GM18868 (cell line): ENCODE results near the gene DYNLT4.
A peak's percentile ranks its signal among the peaks of the same experiment; 100 is the strongest.

Source experiments
- ATAC-seq: cut with Tn5 transposase; IDR thresholded peaks from one replicate; pipeline ENCODE4 v1.9.1; 2021; ENCODE audit warnings: mild to moderate bottlenecking, moderate library complexity; ENCODE audit not compliant: unreplicated experiment

The DYNLT4 gene

GRCh38 chr1:44792736-44793502, 14.2 kb downstream of the DYNLT4 start:
- no peak for ATAC-seq

- ATAC-seq, result no peak
Measured at GRCh38 chr1:44790968-44791801, 16.0 kb downstream of the DYNLT4 start.

- ATAC-seq, result no peak
Measured at GRCh38 chr1:44788120-44788860, 18.9 kb downstream of the DYNLT4 start, which contains the start of gene BEST4. TSS of gene BEST4 (minus strand) at chr1:44788170. CDS start at chr1:44787705, 465 bp downstream.

- ATAC-seq, result no peak
Measured at GRCh38 chr1:44787506-44787905, 19.6 kb downstream of the DYNLT4 start.

GRCh38 chr1:44786841-44787426, 20.2 kb downstream of the DYNLT4 start:
- ATAC-seq, result no peak

- ATAC-seq, result no peak
Measured at GRCh38 chr1:44786138-44786840, 20.9 kb downstream of the DYNLT4 start.

DNA sequence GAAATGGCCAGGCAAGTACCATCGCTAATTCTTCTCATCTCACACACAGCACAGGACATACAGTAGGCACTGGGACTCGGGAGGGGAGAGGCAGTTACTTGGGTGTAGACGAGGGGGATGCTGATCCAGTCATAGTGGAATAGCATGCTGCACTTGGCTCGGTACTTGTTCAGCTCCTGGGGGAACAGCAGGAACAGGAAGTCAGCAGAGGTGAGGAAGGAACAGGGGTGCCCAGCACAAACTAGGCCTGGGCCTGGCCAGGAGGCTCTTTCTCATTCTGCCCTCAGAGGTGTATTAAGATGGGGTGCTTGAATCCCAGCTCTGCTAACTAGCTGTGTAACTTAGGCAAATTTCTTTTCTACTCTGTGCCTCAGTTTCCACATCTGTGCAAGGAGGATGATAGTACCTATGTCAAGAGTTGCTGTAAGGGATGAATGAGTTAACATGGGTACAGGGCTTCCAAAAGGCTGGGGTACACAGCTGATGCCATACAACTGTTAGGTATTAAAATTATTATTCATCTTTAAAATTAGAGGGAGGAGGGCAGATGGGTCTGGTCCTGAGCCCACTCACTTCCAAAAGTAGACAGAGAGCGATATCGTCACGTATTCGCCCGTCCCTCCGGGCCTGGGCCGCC, 21.5 kb downstream of the DYNLT4 start:
- no peak for ATAC-seq

- ATAC-seq, result no peak
Measured at GRCh38 chr1:44785029-44785380, 22.1 kb downstream of the DYNLT4 start.

DNA sequence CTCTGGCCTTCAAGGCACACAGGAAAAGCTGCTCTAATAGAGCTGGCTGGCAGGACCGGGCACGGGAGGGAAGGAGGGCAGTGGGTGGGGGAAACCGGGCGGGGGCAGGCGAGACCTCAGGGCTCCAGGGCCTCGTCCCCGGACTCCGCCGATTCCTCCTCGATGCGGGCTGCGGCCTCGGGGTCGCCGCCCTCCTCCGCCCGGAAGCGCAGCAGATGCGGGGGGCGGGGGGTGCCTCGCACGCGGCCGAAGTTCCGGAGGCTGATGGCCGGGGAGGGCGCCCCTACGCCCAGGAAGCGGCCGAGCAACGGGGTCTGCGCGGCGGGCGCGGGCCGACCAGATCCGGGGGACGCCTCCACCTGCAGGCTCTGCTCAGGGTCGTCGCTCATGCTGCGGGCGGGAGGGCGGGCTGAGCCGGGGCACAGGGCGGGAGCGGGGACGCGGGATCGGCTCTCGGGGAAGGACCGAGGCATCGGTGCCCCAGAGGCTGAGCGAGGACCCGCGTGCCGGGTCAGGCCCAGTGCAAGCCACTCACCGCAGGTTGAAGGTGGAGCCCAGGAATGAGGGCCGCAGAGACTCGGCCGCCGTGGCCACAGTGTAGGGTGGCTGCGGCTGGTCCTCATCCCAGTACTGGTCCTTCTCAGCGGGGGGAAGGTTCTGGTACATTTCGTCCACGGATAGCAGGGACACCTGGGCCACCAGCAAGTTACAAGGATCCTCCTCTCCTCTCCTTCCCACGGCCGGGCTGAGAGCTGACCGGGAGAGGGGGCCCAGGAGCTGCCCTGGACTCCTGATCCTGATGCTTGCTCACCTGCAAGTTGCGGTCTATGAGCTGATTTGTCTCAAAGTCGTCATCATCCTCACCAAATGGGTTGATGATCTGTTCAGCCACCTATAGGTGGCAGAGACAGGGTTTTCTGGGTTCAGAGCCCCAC, 22.8 kb downstream of the DYNLT4 start:
- no peak for ATAC-seq

GRCh38 chr1:44783697-44784093, 23.5 kb downstream of the DYNLT4 start:
- no peak for ATAC-seq

DNA sequence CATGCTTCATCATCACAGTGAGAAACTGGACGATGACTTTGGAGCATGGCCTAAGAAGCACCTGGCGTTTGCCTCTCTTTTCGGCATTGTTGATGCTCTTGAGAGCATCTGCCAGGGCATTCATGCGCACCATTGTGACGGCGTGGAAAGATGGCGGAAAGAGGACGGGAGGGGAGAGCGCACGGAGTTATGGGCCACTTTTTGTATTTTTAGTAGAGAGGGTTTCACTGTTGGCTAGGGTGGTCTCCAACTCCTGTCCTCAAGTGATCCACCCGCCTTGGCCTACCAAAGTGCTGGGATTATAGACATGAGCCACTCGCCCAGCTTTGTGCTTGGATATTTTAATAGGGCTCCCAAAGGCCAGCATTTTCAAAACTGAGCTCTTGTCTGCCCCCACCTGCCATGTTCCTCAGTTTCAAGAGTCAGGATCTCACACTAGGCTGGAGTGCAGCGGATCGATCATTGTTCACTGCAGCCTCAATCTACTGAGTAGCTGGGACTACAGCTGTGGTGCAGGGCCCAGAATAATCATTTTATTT, 26.5 kb downstream of the DYNLT4 start:
- ATAC-seq, result no peak

DNA sequence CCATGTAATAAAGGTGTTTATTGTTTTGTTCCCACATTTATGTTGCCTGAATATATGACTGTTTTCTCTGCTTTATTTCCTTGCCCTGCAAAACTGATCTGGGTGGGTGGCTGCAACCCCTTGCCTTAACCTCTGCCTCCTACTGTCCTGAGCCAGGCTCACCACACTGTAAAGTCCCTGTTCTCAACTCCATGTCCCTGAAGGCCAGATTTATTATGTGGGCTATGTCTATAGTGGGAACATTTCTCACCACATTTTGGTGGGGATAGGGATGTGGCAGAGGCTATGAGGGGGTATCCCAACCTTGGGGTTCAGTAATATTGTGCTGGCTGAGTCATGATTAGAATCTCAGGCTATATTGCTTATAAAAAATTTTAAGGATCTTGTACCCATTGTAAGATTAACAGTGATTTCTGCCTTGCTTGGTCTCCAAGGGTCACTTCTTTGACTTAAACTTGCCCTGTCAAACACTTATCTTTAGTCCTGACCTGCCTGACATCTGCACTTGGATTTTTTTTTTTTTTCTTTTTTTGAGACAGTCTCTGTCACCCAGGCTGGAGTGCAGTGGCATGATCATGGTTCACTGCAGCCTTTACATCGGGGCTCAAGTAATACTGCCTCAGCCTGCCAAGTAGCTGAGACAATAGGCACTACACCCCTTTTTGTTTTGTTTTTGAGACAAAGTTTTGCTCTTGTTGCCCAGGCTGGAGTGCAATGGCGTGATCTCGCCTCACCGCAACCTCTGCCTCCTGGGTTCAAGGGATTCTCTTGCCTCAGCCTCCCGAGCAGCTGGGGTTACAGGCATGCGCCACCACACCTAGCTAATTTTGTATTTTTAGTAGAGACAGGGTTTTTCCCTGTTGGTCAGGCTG, 28.2 kb downstream of the DYNLT4 start:
- no peak for ATAC-seq

- no peak for ATAC-seq
Measured at GRCh38 chr1:44777969-44778635, 29.0 kb downstream of the DYNLT4 start.

- no peak for ATAC-seq
Measured at GRCh38 chr1:44777547-44777946, 29.6 kb downstream of the DYNLT4 start.

- no peak for ATAC-seq
Measured at GRCh38 chr1:44776730-44777068, 30.5 kb downstream of the DYNLT4 start.

DNA sequence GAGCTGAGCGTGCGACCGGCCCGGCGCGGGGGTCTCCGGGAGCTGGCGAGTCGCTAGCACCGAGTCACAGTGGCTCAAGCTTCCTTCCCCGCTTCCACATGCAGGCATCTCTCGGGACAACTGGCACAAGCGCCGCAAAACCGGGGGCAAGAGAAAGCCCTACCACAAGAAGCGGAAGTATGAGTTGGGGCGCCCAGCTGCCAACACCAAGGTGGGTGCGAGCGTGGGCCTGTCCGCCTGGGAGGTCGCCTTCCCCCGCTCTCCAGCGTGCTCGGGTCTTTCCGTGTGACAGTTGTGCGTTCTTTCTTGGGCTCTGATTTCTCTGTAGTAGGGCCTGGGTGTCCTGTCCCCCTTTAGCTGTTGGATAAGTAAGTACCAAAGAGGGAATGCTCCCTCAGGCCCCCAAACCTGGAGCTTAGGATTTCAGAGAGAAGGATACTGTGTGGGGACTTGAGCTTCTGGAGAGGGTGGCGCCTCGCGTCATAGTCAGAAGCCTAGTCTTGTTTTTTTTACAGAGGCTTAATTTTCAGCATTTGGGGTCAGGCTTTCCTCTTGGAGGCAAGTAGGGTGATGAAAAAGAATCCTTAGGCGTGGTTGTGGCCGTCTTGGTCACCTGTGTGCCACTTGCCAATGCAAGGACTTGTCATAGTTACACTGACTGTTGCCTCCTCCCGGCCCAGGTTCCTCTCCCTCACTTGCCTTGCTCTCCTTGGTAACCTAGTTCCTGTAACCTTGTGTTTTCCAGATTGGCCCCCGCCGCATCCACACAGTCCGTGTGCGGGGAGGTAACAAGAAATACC, 31.0 kb downstream of the DYNLT4 start:
- peak; percentile 8 for ATAC-seq
